ENCODE results near the gene PEX11A.

Gene PEX11A

DNA sequence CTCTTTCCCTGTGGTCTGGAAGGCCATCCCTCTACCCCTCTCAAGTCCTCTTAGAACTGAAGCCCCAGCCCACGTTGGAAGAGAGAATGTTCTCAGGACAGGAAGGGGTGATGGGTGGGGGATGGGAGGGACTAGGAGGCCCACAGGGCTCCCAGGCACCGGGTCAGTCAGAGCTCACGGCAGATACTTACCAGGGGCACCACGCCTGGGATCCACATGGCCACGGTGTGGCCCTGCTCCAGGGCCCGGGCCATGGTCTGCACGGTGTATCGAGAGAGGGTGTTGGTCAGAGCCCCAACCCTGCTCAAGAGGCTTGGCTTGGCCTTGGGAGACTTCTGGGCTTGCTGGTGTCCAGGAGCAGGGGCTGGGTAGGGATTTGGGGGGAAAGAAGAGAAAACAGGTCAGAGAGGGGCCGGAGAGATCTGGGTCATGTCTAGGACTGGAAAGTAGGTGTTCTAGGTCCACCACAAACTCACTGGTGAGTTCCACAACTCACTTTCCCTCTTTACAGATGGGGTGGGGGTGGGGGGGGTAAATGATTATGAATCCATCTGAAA is 21.2 kb downstream of the PEX11A start:
- no peaks in the 10 kb centered on the region for H3K36me3 ChIP-seq (ENCODE audit: insufficient read depth, low read length)
- H3K9ac ChIP-seq (ENCODE audit: low read depth, low read length): no peak overlapping the region
- no peaks in the 10 kb centered on the region for H3K9me3 ChIP-seq (ENCODE audit: control insufficient read depth, insufficient read depth, low read length)
- peaks cover 12% of the 10 kb centered on the region; the same call in 1 of the 2 replicates for H3K4me1 ChIP-seq (ENCODE audit: insufficient read depth, low read length)

DNA sequence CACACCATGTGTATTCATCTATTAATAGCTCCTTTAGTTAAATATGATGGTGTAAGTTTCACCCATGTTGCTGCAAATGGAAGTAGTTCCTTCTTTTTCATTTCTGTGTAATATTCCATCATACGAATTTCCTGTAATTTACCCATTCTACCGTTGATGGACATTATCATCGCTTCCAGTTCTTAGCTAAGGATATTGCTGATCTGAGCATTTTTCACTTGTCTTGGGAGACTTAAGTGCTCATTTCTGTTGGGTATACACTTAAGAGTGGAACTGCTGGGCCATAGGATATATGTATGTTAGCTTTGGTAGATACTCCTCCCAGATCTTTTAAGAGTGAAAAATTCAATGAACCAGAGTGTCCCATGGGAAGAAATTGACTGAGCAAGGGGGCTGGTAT is 22.4 kb downstream of the PEX11A start:
- no peak overlapping the region for H3K9ac ChIP-seq (ENCODE audit: low read depth, low read length)
- no peaks in the 10 kb centered on the region for H3K9me3 ChIP-seq (ENCODE audit: control insufficient read depth, insufficient read depth, low read length)
- H3K4me1 ChIP-seq (ENCODE audit: insufficient read depth, low read length): peaks cover 12% of the 10 kb centered on the region
- H3K36me3 ChIP-seq (ENCODE audit: insufficient read depth, low read length): no peaks in the 10 kb centered on the region

DNA sequence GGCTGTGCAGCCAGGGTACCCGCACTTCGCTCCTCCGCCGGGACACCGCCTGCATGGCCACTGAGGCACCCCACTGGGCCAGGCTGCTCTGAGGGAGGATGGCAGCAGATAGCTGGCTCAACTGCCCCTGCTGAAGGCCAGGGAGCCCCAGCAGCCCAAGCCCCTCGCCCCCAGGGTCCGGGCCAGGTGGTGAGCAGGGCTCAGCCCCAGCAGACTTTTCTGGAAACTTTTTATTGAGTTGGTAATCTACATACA is 22.9 kb downstream of the PEX11A start:
- Histone ChIP-seq H3K36me3 (ENCODE audit: insufficient read depth, low read length) (no peaks in the 10 kb centered on the region), H3K4me1 (ENCODE audit: insufficient read depth, low read length) (peaks cover 15% of the 10 kb centered on the region), H3K9me3 (ENCODE audit: control insufficient read depth, insufficient read depth, low read length) (no peaks in the 10 kb centered on the region), H3K9ac (ENCODE audit: low read depth, low read length) (no peak overlapping the region)

DNA sequence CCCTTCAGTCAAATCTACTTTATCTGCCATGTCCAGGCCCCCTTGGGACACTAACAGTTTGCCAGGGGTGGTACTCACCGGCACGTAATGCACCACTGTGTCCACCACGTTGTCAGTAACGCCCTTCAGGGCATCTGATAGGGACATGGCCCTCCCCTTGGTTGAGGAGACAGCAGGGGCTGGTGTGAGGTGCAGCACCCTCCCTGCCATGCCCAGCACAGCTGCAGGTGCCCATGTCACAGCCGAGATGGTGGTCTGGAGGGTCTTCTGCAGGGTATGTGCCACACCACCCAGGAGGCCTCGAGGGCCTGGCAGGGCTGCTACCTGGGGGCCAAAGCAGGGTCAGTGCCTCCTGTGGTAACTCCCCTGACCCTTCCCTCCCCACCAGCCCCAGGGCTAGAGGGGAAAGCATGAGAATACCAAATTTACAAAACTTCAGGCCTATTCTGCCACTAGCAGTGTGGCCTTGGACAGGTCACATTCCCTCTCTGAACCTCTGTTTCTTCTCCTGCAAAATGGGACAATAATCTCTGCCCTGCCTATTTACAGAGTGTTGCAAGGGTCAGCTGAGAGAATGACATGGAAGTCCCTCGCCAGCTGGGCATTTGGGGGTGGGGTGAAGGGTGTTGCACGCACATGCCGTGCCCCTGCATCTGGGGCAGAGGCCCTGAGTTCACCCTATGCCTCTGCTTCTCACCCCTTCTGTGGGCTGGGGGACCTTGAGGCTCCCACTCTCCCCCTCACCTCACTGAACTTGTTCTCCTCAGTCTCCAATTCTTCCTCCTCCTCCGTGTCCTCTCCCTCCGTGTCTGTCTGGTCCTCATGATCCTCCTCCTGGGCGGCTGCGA is 23.5 kb downstream of the PEX11A start:
- H3K36me3 ChIP-seq (ENCODE audit: insufficient read depth, low read length): no peaks in the 10 kb centered on the region

DNA sequence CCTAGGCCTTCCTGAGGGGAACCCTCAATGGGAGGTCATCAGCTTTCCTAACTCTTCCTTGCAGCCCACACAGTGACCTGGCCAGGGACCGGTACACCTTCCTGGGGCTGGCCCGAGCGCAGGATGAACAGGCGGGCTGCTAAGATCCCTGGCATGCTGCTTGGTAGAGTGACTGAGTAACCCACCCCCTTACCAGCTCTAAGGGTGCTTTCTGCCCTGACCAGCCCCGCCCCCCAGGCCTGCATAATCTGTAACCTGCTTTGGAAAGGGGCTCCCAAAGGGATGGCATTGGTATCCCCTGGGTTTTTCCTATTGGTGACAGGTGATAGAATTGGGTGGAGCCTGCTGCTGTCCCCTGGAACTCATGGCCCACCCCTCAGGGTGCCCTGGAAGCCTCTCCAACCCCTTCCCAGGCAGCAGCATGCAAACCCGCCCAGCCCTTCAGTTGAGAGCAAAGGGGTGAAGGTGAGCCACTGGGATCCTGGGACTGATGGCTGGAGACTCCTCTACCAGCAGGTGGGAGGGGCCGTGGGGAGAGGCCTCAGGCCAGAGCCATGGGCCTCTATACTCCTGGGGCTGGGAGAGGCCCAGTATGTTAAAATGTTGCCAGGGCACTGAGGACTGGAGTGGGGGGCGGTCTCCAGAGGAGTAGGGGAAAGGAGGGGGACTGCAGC is 24.2 kb downstream of the PEX11A start:
- Histone ChIP-seq H3K36me3 (ENCODE audit: insufficient read depth, low read length) (no peaks in the 10 kb centered on the region), H3K9me3 (ENCODE audit: control insufficient read depth, insufficient read depth, low read length) (no peaks in the 10 kb centered on the region), H3K9ac (ENCODE audit: low read depth, low read length) (peak overlapping the region; percentile 67; the same call in 1 of the 2 replicates), H3K4me1 (ENCODE audit: insufficient read depth, low read length) (peaks cover 18% of the 10 kb centered on the region)

More for the DNA sequence above, 23.5 kb downstream of the PEX11A start:
- Histone ChIP-seq H3K9ac (ENCODE audit: low read depth, low read length) (no peak overlapping the region), H3K9me3 (ENCODE audit: control insufficient read depth, insufficient read depth, low read length) (no peaks in the 10 kb centered on the region), H3K4me1 (ENCODE audit: insufficient read depth, low read length) (peaks cover 18% of the 10 kb centered on the region)

DNA sequence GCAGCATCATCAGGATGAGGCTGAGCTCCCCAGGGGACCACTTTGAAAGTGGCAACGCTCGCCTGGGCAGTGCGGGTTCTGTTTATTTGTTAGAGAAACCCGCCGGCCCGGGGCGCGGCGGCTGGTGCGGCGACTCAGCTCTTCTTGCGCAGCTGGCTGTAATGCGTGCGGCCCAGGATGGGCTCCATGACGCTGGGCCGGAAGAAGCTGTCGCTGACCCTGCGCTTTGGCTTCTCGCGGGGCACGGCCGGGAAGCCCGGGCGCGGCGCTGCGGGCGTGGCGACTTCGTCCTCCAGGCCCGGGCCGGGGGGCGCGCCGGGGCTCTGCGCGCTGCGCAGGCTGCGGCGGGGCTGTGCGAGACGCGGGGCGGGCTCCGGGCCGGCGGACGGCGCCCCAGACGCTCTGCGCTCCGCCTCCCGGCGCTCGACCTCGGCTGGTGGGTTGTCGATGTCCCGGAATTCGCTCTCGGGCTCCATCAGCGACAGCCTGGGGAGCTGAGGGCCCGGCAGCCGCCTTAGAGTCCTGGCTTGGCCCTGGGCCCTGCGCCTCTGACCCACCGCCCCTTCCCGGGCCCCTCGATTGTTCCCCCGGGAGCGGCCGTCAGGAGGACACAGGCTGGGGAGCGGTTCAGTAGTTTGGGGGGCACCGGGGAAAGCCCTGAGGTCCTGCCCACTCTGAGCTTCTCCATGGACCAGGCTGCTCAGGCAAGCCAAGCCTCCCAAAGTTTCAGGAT is 24.9 kb downstream of the PEX11A start:
- Histone ChIP-seq H3K9me3 (ENCODE audit: control insufficient read depth, insufficient read depth, low read length) (no peaks in the 10 kb centered on the region), H3K4me1 (ENCODE audit: insufficient read depth, low read length) (peaks cover 18% of the 10 kb centered on the region), H3K9ac (ENCODE audit: low read depth, low read length) (peak overlapping the region; percentile 67), H3K36me3 (ENCODE audit: insufficient read depth, low read length) (no peaks in the 10 kb centered on the region)

DNA sequence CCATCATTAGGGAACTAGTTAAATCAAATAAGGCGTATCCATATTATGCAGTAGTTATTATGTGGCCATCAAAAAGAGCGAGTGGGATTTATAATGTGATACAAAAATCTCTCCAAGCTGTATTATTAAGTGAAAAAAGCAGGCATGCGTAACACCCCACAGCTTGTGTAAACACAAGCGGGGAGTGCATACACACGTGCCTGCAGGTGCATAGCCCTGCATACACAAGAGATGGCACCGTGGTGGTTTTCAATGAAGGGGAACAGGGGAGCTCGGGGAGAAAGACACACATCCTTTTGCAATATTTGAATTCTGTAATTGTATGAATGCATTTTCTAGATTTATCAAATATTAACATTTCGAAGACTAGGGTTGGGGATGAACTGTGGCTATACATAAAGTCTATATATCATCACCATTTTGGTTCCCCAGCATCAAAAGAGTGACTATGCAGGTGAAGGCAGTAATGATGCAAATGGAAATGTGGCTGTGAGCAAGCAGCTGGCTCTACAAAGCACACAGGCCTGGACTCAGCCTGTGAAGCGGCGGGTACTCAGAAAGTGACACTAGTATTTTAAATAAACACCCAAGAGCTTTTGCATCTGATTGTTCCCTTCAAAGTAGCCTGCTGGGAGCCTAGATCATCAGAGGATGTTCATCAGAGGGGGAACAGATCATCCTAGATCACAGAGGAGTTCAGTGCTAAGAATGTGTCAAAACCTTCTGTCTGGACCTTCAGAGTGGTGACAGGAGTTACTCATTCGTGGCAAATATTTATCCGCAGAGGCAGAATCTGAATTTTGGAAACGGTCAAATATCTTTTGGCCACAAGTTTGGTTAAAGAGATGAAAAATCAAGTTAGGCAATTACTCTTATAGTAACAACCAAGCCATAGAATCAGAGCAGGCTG is 25.9 kb downstream of the PEX11A start:
- H3K9me3 ChIP-seq (ENCODE audit: control insufficient read depth, insufficient read depth, low read length): no peaks in the 10 kb centered on the region
- peak overlapping the region; percentile 67; the same call in 1 of the 2 replicates for H3K9ac ChIP-seq (ENCODE audit: low read depth, low read length)
- no peaks in the 10 kb centered on the region for H3K36me3 ChIP-seq (ENCODE audit: insufficient read depth, low read length)
- H3K4me1 ChIP-seq (ENCODE audit: insufficient read depth, low read length): peaks cover 18% of the 10 kb centered on the region

DNA sequence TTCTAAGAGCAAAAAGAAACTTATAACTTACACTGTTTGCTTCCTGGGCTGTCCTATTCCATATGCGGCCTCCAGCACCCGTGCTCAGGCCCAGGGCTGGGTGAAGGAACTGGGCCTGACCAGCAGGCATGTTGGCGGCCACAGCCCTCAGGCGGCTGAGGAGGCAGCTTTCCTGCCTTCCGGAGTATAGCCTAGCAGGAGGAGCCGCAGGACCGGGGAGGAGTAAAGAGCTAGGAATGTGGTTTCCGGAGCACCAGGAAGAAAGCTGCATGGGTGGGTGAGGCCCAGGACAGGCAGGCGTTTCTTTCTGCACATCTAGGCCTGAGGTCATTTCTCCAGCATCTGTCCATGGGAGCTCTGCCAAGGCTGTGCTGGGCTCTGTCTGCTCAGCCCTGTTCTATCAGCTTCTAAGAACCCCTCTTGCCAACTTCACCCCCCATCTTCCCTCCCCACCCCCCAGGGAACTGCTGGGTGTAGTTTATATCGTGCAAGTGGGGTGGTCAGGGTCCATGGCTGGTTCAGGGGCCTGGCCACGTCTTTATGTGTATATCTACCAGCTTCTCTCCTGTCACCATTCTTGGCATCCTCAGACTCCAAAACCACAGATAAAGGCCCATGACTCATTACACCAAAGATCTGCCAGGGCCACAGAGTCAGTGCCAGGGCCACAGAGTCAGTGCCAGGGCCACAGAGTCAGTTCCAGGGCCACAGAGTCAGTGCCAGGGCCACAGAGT is 27.5 kb downstream of the PEX11A start:
- Histone ChIP-seq H3K36me3 (ENCODE audit: insufficient read depth, low read length) (no peaks in the 10 kb centered on the region), H3K4me1 (ENCODE audit: insufficient read depth, low read length) (peaks cover 18% of the 10 kb centered on the region), H3K9me3 (ENCODE audit: control insufficient read depth, insufficient read depth, low read length) (no peaks in the 10 kb centered on the region), H3K9ac (ENCODE audit: low read depth, low read length) (no peak overlapping the region)

DNA sequence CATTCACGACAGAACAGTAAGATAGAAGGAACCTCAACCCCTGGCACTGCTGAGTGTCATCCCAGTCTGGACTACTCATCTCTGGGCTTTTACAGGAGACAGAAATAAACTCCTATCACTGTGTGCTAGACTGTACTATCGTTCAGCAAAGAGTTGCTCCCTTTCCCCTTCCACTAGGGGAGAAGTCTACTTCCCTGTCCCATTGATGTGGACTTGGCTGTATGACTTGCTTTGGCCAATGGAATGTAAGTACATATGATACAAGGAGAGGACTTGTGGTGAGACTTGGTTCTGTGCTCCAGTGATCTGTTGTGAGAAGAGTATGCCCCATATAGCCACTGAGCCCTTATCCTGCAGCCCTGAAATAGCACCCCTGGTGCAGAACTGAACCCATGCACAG is 30.0 kb downstream of the PEX11A start:
- H3K9ac ChIP-seq (ENCODE audit: low read depth, low read length): no peak overlapping the region
- H3K9me3 ChIP-seq (ENCODE audit: control insufficient read depth, insufficient read depth, low read length): no peaks in the 10 kb centered on the region

DNA sequence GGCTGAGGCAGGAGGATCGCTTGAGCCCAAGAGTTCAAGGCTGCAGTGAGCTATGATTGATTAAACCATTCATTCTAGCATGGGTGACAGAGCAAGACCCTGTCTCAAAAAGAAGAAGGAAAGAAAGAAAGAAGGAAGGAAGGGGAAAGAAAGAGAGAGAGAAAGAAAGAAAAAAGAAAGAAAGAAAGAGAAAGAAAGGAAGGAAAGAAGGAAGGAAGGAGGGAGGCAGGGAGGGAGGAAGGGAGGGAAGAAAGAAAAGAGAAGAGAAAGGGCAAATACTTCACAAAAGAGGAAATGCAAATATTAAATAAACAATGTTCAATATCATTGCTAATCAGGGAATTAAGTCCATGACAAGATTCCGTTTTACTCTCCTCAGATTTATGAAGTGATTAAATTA is 31.3 kb downstream of the PEX11A start:
- Histone ChIP-seq H3K9ac (ENCODE audit: low read depth, low read length) (no peak overlapping the region), H3K9me3 (ENCODE audit: control insufficient read depth, insufficient read depth, low read length) (no peaks in the 10 kb centered on the region), H3K36me3 (ENCODE audit: insufficient read depth, low read length) (no peaks in the 10 kb centered on the region), H3K4me1 (ENCODE audit: insufficient read depth, low read length) (peaks cover 6% of the 10 kb centered on the region; the same call in 1 of the 2 replicates)

More for the DNA sequence above, 30.0 kb downstream of the PEX11A start:
- H3K36me3 ChIP-seq (ENCODE audit: insufficient read depth, low read length): no peaks in the 10 kb centered on the region
- H3K4me1 ChIP-seq (ENCODE audit: insufficient read depth, low read length): peaks cover 13% of the 10 kb centered on the region

DNA sequence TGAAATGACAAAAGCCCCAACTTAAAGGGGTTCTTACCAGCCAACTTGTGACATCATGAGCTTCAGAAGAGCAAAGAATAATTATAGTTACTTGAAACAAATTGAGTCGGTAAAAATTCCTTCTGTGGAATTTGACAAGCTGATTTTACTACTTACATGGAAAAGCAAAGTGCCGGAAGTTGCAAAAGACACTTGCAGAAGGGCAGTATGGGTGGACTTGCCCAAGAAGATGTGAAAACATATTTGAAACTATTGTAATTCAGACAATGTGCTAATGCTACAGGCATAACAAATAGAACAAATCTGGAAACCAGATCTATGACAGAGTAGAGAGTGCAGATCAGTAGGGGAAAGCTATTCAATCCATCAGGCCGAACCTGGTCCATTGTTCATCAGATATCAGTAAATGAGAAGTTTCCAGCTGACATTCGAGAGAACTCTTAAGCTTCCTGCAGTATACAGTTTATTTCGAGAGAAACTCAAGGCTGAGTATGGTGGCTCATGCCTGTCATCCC is 32.8 kb downstream of the PEX11A start:
- Histone ChIP-seq H3K9ac (ENCODE audit: low read depth, low read length) (no peak overlapping the region), H3K9me3 (ENCODE audit: control insufficient read depth, insufficient read depth, low read length) (no peaks in the 10 kb centered on the region), H3K4me1 (ENCODE audit: insufficient read depth, low read length) (peaks cover 5% of the 10 kb centered on the region; the same call in 1 of the 2 replicates), H3K36me3 (ENCODE audit: insufficient read depth, low read length) (no peaks in the 10 kb centered on the region; the same call in 1 of the 2 replicates)

DNA sequence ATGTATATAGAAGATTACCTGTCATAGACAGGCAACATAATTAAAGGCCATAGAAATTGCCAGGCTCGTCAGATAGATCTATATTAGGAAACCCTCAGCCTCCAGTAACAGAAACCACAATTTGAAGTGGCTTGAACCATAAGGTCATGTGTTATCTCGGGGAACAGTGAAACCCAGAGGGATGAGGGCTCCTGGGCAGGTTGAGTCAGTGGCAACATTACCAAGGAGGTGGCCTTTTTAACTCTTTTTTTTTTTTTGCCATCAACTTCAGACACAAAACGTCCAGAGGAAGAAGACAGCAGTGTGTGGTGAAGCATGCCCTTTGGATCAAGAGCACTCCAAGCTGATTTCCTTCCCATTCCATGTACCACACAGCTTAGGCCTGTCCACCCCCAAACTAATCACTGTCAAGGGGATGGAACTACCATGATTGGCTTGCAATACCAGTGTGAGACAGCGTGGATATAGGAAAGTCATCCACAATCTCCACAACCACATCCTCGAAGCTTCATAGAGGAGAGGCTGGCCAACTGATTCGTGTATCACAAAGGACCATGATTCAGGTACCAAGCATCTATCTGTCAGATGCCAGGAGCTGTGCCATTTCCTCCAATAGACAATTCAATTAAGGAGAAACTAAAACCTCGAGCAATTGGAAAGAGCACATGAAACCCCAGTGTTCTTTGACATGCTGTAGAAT is 34.3 kb downstream of the PEX11A start:
- Histone ChIP-seq H3K9ac (ENCODE audit: low read depth, low read length) (no peak overlapping the region), H3K36me3 (ENCODE audit: insufficient read depth, low read length) (no peaks in the 10 kb centered on the region; the same call in 1 of the 2 replicates), H3K4me1 (ENCODE audit: insufficient read depth, low read length) (no peaks in the 10 kb centered on the region), H3K9me3 (ENCODE audit: control insufficient read depth, insufficient read depth, low read length) (no peaks in the 10 kb centered on the region)
